Large intestine (tissue), 3 donors: ENCODE measurements around the gene ME2. TPM values are rescaled to one million over a fixed set of nuclear protein-coding genes. Genes with fewer than 3 reads are reported as not detected.
A peak's percentile ranks its signal among the peaks of the same experiment; 100 is the strongest.
"Not testable (repeated sequence)": the region's sequence is repeated elsewhere in the genome, so short reads cannot be mapped to it uniquely, and the experiment has no call there.

Source experiments
- DNase-seq, 2 donors: peaks; one replicate each; pipeline versions ENCODE4 v3.0.0 to v3.0.0-alpha.2; 2013
- H3K27ac ChIP-seq: one replicate; pipeline ENCODE4 v1.5.1; 2013; ENCODE audit warnings: low read length
- H3K27me3 ChIP-seq: 2 replicates; pipeline ENCODE4 v1.6.1; 2013; ENCODE audit warnings: low read length; ENCODE audit not compliant: control insufficient read depth, insufficient read depth
- H3K36me3 ChIP-seq: 2 replicates; pipeline ENCODE4 v1.6.1; 2013; ENCODE audit warnings: low read length; ENCODE audit not compliant: control insufficient read depth, insufficient read depth
- H3K4me1 ChIP-seq: one replicate; pipeline ENCODE4 v1.6.1; 2013; ENCODE audit warnings: low read length; ENCODE audit not compliant: control insufficient read depth, insufficient read depth
- H3K4me3 ChIP-seq: one replicate; pipeline ENCODE4 v1.5.1; 2013; ENCODE audit warnings: low read length
- H3K9me3 ChIP-seq: one replicate; pipeline ENCODE4 v1.6.1; 2013; ENCODE audit warnings: mild to moderate bottlenecking, low read depth, low read length, moderate library complexity; ENCODE audit not compliant: control insufficient read depth
- WGBS: methylation state at CpG from one replicate; pipeline ENCODE4 v1.1.5; 2013; ENCODE audit warnings: low lambda C conversion rate; ENCODE audit not compliant: insufficient coverage; 5-methylcytosine and 5-hydroxymethylcytosine counted together
- polyA plus RNA-seq: library from polyadenylated mRNA; unstranded; fragments of 120-200 nt; gene quantifications from one replicate; pipeline ENCODE4 v1.2.1, GENCODE V29; 2013

The ME2 gene
- polyA plus RNA-seq, 1 donor, result 50.2 TPM

GRCh38 chr18:50877545-50878265, 1.2 kb upstream of the ME2 start:
- Histone ChIP-seq H3K4me1 (peaks cover 12% of the 10 kb centered on the region), H3K9me3 (no peaks in the 10 kb centered on the region), H3K4me3 (peak overlapping the region; percentile 86), H3K27ac (peak overlapping the region; percentile 96), H3K36me3 (no peaks in the 10 kb centered on the region), H3K27me3 (no peaks in the 10 kb centered on the region)
- WGBS, result no CpG with 5 or more reads among the region's 8 CpGs
- peak in 1 of 2 donors; percentile 71 for DNase-seq

GRCh38 chr18:50879302-50880118, 592 bp downstream of the ME2 start:
- peak overlapping the region; percentile 96 for H3K27ac ChIP-seq
- peaks cover 12% of the 10 kb centered on the region for H3K4me1 ChIP-seq
- 0% methylated on average over 2 of the region's 61 CpGs for WGBS
- no peaks in the 10 kb centered on the region for H3K36me3 ChIP-seq
- no peaks in the 10 kb centered on the region for H3K9me3 ChIP-seq
- DNase-seq, result peak in 1 of 2 donors; percentile 66
- peak overlapping the region; percentile 86 for H3K4me3 ChIP-seq
- H3K27me3 ChIP-seq, result no peaks in the 10 kb centered on the region

- peaks cover 12% of the 10 kb centered on the region for H3K4me1 ChIP-seq
- H3K4me3 ChIP-seq, result peak overlapping the region; percentile 86
- no peaks in the 10 kb centered on the region for H3K27me3 ChIP-seq
- no peak for DNase-seq
- 32% methylated on average over 2 of the region's 6 CpGs for WGBS
- H3K36me3 ChIP-seq, result no peaks in the 10 kb centered on the region
- no peaks in the 10 kb centered on the region for H3K9me3 ChIP-seq
- peak overlapping the region; percentile 96 for H3K27ac ChIP-seq
Measured at GRCh38 chr18:50880119-50880465, 1.2 kb downstream of the ME2 start.

- no CpG with 5 or more reads among the region's 9 CpGs for WGBS
- H3K27ac ChIP-seq, H3K27me3 ChIP-seq, H3K4me3 ChIP-seq, H3K36me3 ChIP-seq, H3K9me3 ChIP-seq, DNase-seq: not testable (repeated sequence)
- H3K4me1 ChIP-seq, result peaks cover 12% of the 10 kb centered on the region
Measured at GRCh38 chr18:50880944-50881343, 2.0 kb downstream of the ME2 start.

GRCh38 chr18:50886929-50887328, 8.0 kb downstream of the ME2 start:
- H3K36me3 ChIP-seq, result peaks cover 8% of the 10 kb centered on the region
- H3K9me3 ChIP-seq, result peaks cover 6% of the 10 kb centered on the region
- no CpG with 5 or more reads among the region's 7 CpGs for WGBS
- no peak overlapping the region for H3K4me3 ChIP-seq
- DNase-seq, result no peak
- H3K27ac ChIP-seq, result no peak overlapping the region
- H3K4me1 ChIP-seq, result no peaks in the 10 kb centered on the region
- H3K27me3 ChIP-seq, result no peaks in the 10 kb centered on the region

GRCh38 chr18:50895350-50896045, 16.6 kb downstream of the ME2 start:
- 40% methylated on average over 1 of the region's 4 CpGs for WGBS
- no peaks in the 10 kb centered on the region for H3K27me3 ChIP-seq
- H3K4me1 ChIP-seq, result peaks cover 4% of the 10 kb centered on the region
- DNase-seq, result peak in 1 of 2 donors; percentile 22
- peak overlapping the region; percentile 8 for H3K27ac ChIP-seq
- peaks cover 11% of the 10 kb centered on the region for H3K36me3 ChIP-seq
- H3K9me3 ChIP-seq, result no peaks in the 10 kb centered on the region
- H3K4me3 ChIP-seq, result no peak overlapping the region

- no peaks in the 10 kb centered on the region for H3K27me3 ChIP-seq
- H3K27ac ChIP-seq, result peak overlapping the region; percentile 8
- peak in 1 of 2 donors; percentile 45 for DNase-seq
- H3K9me3 ChIP-seq, result no peaks in the 10 kb centered on the region
- peaks cover 11% of the 10 kb centered on the region for H3K36me3 ChIP-seq
- WGBS, result 0% methylated on average over 1 of the region's 1 CpG
- no peak overlapping the region for H3K4me3 ChIP-seq
- peaks cover 4% of the 10 kb centered on the region for H3K4me1 ChIP-seq
Measured at GRCh38 chr18:50896093-50896492, 17.2 kb downstream of the ME2 start.

- H3K4me3 ChIP-seq, result no peak overlapping the region
- no CpG with 5 or more reads among the region's 2 CpGs for WGBS
- DNase-seq, result no peak
- H3K27me3 ChIP-seq, result no peaks in the 10 kb centered on the region
- peaks cover 11% of the 10 kb centered on the region for H3K36me3 ChIP-seq
- H3K9me3 ChIP-seq, result no peaks in the 10 kb centered on the region
- H3K27ac ChIP-seq, result no peak overlapping the region
- peaks cover 4% of the 10 kb centered on the region for H3K4me1 ChIP-seq
Measured at GRCh38 chr18:50898919-50899318, 20.0 kb downstream of the ME2 start.

GRCh38 chr18:50902797-50903196, 23.9 kb downstream of the ME2 start:
- H3K4me3 ChIP-seq, result no peak overlapping the region
- no peak overlapping the region for H3K27ac ChIP-seq
- peaks cover 15% of the 10 kb centered on the region for H3K36me3 ChIP-seq
- no peaks in the 10 kb centered on the region for H3K27me3 ChIP-seq
- DNase-seq, result no peak
- WGBS, result no CpG with 5 or more reads among the region's 1 CpG
- H3K9me3 ChIP-seq, result no peaks in the 10 kb centered on the region
- H3K4me1 ChIP-seq, result no peaks in the 10 kb centered on the region

- no peak for DNase-seq
- no CpG with 5 or more reads among the region's 2 CpGs for WGBS
- no peaks in the 10 kb centered on the region for H3K27me3 ChIP-seq
- H3K36me3 ChIP-seq, result peaks cover 14% of the 10 kb centered on the region
- no peaks in the 10 kb centered on the region for H3K4me1 ChIP-seq
- H3K4me3 ChIP-seq, result no peak overlapping the region
- no peaks in the 10 kb centered on the region for H3K9me3 ChIP-seq
- no peak overlapping the region for H3K27ac ChIP-seq
Measured at GRCh38 chr18:50906843-50907242, 27.9 kb downstream of the ME2 start.
